HEK293T (cell line): ENCODE measurements around the gene GTF3C4.

Experiments used
- ARNT ChIP-seq: fragments of 450-650 bp; IDR thresholded peaks from 2 replicates; pipeline ENCODE4 v1.6.1; 2017; ENCODE audit warnings: mild to moderate bottlenecking
- BHLHE40 ChIP-seq: fragments of 450-650 bp; IDR thresholded peaks from 2 replicates; pipeline ENCODE4 v1.6.1; 2016; ENCODE audit warnings: mild to moderate bottlenecking, moderate library complexity, borderline replicate concordance
- CTBP1 ChIP-seq: fragments of 450-650 bp; IDR thresholded peaks from 2 replicates; pipeline ENCODE4 v1.6.1; 2016; ENCODE audit warnings: borderline replicate concordance
- ELF4 ChIP-seq: fragments of 450-650 bp; IDR thresholded peaks from 2 replicates; pipeline ENCODE4 v1.6.1; 2017; ENCODE audit warnings: antibody characterized with exemption
- FOXK2 ChIP-seq: fragments of 450-650 bp; IDR thresholded peaks from 2 replicates; pipeline ENCODE4 v1.6.1; 2016; ENCODE audit warnings: mild to moderate bottlenecking
- HDGF ChIP-seq: fragments of 450-650 bp; IDR thresholded peaks from 2 replicates; pipeline ENCODE4 v1.6.1; 2017; ENCODE audit warnings: antibody characterized with exemption, borderline replicate concordance
- L3MBTL2 ChIP-seq: fragments of 450-650 bp; conservative IDR thresholded peaks from 2 replicates; pipeline ENCODE4 v1.6.1; 2016; ENCODE audit warnings: mild to moderate bottlenecking
- LEF1 ChIP-seq: fragments of 450-650 bp; IDR thresholded peaks from 2 replicates; pipeline ENCODE4 v1.6.1; 2017; ENCODE audit warnings: mild to moderate bottlenecking, borderline replicate concordance
- PKNOX1 ChIP-seq: fragments of 450-650 bp; IDR thresholded peaks from 2 replicates; pipeline ENCODE4 v1.6.1; 2016
- SP1 ChIP-seq: fragments of 450-650 bp; IDR thresholded peaks from 2 replicates; pipeline ENCODE4 v1.6.1; 2017
- SUZ12 ChIP-seq: fragments of 450-650 bp; IDR thresholded peaks from 2 replicates; pipeline ENCODE4 v1.6.1; 2016; ENCODE audit warnings: mild to moderate bottlenecking
- TARDBP ChIP-seq: fragments of 450-650 bp; IDR thresholded peaks from 2 replicates; pipeline ENCODE4 v1.6.1; 2016

- no peak for TF ChIP-seq LEF1
- no peak for TF ChIP-seq CTBP1
- TF ChIP-seq TARDBP = no peak
- no peak for TF ChIP-seq L3MBTL2
- TF ChIP-seq ARNT = no peak
- no peak for TF ChIP-seq BHLHE40
- no peak for TF ChIP-seq SP1
- no peak for TF ChIP-seq SUZ12
- TF ChIP-seq PKNOX1 = no peak
- no peak for TF ChIP-seq ELF4
- TF ChIP-seq HDGF = no peak
- no peak for TF ChIP-seq FOXK2
These were observed 62.3 kb downstream of the GTF3C4 start for GRCh38 chr9:132732326-132733259.
